Kidney tubule cell (primary cell): Measurements from ENCODE around the gene COL10A1.
"Not testable (repeated sequence)": the region's sequence is repeated elsewhere in the genome, so short reads cannot be mapped to it uniquely, and the experiment has no call there.

ENCODE experiments used
- DNase-seq: peaks from one replicate; pipeline ENCODE4 v3.0.0-alpha.2; 2018; ENCODE audit warnings: low spot score

Gene COL10A1

DNA sequence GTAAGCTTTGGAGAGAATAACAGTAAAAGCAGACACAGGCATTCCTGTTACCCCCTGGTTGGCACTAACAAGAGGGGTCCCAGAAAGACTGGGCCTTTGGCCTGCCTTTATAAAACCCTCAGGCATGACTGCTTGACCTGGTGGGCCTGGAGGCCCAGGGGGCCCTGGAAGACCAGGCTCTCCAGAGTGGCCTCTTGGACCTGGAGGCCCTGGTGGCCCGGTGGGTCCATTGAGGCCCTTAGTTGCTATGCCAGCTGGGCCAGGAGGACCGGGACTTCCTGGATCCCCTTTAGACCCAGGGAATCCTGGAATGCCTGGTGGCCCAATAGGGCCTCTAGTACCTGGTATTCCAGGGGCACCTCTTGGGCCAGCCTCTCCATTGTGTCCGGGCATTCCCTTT, 5.5 kb downstream of the COL10A1 start:
- no peak for DNase-seq

DNA sequence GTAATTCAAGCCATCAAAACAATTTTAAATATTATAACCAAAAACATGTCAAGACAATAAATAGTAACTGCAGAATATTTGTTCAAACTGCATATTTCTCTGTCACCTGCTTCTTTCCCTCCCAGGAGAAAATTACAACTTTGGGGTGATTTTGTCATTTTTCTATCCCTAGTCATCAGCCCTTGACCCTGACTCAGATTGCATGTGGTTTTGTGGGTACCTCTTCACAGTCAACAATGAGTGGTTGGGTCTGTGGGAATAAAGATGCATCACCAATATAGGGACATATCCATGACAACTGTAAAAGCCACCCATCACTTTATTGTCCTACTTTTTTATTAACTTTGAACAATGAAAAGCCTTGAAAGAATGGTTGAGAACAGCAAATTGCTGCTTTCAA, 7.3 kb downstream of the COL10A1 start:
- DNase-seq, result peak; percentile 59

DNA sequence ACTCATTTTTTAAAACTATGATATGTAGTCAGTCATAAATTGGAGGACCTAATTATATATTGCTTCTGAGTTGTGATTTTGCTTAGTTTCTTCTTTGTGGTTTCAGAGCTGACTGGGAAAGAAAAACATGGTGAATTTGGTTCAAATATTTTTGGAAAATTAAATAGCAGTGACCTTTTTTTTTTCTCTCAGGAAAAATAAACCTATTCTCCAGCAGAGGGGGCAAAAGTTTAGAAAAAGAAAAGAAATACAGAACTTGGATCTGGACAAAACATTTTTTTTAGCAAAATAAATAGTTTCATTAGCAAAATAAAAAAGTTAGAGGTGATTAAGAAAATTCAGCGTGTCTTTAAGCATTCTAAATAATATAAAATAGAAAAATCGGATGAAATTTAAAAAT, 10.2 kb downstream of the COL10A1 start:
- no peak for DNase-seq

DNA sequence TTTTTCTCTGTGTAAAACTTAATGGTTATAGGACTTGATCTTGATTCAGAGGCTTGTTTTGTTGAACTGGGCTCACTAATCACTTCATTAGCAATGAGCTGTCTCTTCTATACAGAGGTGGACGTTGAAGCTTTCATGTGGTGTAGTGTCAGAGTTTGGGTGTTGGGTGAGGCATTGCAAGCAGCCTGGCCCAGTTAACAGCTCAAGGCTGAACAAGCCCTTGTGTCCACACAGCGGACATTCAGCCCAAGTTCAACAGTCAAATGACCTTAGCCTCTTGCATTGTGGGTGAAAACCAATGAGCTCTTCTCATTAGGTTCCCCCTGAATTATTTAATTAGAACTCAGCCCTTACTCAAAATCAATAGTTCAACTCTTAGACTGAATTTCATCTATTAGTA, 12.5 kb downstream of the COL10A1 start:
- no peak for DNase-seq

DNA sequence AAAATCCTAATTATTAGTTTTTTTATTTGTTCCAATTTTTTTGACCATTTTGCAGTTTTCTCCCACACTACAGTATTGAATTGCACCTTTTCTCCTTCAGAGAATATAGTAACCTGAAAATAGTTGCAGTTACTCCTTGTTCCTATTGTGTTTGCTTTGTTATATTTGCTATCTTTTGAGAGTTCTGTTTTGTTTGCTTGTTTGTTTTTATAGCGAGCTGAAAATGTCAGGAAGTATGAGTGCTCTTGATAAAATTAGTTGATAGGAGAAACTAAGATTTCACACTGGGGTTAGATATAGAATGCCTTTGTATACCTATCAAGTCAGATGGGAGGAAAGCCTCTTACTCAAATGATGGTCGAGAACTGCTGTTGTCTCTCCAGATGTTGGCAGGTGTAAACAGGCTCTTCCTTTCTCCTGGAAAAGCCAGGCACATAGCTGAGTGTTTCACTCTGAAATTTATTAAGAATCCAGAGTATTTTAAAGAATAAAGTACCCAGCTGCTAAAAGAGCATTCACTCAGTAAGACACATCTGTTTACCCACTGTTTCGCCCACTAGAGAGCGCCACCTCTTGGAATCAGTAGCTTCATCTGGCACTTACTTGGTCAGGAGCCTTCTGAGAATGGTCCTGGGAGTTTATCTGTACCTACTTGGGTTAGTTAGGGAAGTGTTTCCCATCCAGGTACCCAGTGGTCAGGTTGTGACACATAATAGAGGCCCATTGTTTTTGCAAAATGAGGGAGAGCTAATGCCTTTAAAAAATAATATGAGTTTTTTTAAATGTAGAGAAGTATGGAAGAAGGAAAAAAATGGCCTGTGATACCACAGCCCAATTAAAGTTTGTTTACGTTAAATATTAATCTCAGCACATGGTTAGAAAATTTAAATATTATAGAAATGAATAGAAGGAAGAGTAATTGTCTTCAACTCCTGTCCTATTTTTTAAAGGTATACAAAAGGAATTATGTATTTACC, 14.1 kb downstream of the COL10A1 start:
- peak; percentile 57 for DNase-seq

DNA sequence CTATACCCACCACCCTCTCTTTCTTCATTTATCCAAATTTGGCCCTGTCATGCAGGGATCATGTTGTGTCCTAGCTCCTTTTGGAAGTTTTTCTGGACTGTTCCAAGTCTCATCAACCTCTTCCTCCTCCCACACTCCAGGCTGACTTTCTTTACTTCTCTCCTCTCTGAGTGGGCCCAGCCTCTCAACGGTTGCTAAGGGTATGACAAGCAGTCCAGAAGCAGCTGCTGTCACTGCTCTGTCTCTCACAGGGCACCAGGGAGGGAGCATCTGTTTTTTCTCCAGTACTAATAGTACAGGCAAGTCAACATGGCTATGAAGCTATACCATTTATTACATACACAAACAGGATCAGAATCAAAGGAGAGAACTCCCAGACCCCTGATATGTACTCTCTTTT, 17.1 kb downstream of the COL10A1 start:
- no peak for DNase-seq

DNA sequence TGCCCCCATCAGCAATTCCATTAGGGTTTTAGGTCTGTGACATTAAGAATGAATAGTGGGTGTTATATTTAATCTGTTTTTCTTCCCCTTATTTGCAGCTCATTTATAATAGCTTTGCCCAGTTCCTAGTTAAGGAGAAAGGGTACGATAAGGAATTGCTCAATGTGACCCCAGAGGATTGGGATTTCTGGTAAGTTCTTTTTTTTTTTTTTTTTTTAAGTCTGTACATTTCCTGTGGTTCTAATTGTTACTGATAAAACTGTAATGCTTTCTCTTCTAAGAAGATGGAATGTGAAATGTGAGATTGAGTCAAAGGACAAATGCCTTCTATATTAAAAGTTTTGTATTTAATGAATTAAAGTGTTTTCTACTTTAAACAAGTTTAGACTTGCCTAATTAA, 19.8 kb downstream of the COL10A1 start:
- no peak for DNase-seq

DNA sequence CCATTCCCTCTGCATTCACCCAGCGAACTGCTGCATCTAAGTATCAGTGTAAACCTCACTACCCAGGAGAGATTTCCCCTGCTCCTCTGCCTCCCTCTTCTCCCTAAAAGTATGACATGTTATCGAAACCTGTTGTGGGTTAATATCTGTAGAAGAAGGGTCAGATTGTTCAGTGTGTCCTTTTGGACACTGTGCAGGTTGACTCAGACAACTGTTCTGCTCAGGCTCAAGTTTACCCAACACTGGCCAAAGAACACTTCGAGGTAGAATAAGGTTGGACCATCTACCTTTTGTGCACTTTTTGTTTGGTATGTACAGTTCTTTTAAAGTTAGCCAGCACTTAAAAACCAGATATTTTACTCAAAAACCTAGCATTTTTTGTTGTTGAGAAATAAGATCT, 20.7 kb downstream of the COL10A1 start:
- DNase-seq, result no peak

DNA sequence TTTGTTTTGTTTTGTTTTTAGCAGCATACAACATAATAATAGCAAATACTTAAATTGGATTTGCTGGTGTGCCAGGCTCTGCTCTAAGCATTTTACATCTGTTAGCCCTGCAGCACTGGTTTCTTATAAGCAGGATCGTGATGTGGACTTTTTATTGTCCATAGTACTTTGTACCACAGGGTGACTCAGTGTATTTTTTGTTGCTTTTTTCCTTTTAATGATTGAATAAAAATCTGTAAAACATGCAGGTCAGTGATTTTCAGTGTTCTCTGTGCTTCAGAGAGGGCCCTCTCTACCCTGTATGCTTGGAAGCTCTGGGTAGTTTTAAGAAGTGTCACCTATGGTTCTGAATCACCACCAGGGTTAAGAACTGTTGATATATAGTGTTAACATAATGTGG, 21.3 kb downstream of the COL10A1 start:
- DNase-seq, result no peak

DNA sequence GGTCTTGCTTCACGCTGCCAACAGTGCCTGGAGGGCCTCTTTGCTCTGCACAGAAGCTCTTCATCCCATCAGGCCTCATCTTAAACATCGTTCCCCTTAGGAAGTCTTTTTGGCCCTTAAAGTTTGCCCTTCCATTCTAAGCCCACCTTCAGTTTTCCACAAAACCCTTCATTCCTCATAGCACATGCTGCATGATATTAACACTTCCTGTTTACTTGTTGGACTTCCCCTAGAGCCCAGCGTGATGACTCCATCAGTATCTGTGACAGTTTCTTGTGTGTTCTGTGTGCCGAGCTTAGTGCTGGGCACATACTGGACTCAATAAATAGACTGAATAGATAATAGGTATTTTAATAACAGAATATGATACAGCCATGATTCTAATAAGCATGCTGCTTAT, 23.1 kb downstream of the COL10A1 start:
- DNase-seq, result no peak

DNA sequence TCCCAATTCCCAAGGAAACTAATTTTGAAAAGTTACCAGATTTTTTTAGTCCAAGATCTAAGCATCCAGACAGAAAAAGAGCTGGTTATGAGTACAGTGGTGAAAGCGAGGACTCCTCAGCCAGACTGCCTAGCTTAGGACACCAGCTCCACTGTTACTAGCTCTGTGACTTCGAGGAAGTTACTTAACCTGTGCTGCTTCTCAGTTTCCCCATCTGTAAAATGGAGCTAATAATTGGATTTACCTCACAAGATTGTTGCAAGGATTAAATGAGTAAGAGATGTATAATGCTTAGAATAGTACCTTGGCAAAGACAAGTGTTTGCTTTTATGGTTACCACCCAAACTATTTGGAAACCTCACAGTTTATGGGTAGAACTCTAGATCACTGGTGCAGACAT, 24.1 kb downstream of the COL10A1 start:
- no peak for DNase-seq

DNA sequence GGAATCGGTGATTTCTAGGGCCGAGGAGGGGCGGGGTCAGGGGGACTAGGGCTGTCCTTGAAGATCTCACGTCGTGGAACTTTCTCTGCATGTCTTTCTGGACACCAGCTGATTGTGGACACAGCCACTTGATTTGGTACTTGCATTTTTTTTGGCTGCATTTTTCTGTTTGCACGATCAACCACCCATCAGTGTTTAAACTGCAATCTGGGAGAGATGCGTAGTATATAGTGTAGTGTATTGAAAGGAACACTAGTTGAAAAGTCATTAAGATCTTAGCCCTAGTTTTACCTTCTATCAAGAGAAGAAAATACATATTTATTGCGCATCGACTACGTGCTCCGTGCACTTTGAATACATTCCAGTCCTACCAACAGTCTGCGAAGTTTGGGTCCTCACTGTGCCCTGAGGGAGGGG, 24.6 kb downstream of the COL10A1 start:
- DNase-seq, result no peak

DNA sequence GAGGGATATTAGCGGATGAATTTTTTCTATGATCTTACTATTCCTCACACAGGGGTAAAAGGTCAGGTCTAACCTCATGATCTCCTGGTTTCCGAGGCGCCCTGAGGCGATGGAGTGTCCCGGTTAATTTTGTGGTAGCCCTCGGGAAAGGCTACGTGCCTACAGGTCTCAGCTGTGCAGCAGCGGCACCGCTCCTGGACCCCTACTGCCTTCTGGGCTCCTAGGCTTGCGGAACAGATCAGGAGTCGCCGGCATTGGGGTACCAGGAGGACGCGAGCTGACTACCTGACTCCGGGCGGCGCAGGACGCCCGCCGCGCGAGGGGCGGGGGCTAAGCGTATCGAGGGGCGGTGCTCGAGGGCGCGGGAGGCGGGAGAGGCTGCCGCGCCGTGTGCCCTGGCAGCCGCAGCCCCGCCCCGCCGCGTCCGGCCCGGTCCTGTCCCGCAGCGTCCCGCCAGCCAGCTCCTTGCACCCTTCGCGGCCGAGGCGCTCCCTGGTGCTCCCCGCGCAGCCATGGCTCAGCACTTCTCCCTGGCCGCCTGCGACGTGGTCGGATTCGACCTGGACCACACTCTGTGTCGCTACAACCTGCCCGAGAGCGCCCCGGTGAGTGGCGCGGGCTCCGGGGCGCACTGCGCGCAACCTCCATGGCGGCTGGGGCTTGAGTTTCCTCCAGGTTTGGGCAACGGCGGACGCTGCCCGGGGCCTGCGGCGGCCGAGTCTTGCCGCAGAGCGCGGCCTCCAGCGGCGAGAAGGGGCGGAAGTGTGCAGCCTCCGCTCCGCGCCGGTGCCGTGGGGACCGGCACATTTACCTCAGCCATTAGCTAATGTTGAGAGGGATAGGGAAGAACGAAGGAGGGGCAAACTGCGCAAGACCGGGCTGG, 25.3 kb downstream of the COL10A1 start, which contains the start of gene NT5DC1:
Gene NT5DC1 (plus strand): TSS at position 435 of the 883 bp plus-strand sequence. CDS start 78 bp downstream, at position 513.
- DNase-seq, result peak; percentile 88

DNA sequence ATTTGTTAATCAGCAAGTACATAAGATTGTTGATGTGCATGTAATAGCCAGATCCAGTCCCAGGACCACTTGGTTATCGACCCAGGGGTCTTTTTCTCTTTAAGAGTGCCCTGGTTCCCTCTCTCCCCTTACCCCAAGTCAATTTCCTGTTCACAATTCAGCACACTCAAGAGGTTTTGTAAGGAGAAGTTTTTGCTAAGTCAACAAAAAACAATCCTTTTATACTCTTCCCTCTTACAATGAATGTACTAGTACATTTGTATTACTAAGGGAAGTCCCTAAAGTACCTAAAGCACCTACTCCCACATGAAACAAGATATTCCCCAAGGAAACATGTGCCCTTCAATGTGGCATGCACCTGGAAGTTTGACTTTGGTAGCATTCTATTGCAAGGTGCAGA, 26.9 kb downstream of the COL10A1 start:
- DNase-seq, result no peak

DNA sequence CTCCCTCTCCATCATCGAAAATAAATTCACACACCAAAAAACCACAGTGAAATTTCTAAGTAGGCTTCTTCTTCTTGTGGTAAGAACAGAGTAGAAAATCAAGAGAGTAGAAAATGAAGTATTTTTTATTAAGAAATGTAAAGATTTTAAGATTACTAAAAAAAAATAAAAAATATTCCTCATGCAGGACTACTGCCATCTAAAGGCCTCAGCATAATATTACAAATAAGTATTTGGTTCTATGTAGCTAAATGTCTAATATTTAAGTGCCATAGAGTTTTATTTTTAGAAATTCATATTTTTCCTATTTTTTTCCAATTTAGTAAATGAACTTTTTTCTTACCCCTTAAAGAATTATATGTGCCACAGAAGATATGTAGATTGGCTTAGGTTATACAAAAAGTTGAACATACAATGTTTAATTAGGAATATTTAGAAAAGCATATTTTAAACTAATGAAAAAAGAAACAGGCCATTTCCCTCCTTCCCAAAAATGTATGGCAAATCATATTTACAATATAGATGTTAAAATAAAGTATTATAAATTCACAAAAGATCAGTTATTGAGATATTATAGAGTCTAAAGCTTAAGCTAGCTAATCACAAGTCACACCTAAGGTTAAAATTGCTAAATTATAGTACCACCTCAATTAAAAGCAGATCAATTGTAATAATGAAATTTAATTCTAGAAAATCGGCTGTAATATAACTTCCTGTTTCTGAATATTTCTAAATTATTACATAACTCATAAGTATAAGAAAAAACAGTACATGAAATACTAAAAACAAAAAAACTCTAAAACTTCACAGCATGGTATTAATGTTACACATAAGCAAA, 28.7 kb downstream of the COL10A1 start:
- peak; percentile 20 for DNase-seq

DNA sequence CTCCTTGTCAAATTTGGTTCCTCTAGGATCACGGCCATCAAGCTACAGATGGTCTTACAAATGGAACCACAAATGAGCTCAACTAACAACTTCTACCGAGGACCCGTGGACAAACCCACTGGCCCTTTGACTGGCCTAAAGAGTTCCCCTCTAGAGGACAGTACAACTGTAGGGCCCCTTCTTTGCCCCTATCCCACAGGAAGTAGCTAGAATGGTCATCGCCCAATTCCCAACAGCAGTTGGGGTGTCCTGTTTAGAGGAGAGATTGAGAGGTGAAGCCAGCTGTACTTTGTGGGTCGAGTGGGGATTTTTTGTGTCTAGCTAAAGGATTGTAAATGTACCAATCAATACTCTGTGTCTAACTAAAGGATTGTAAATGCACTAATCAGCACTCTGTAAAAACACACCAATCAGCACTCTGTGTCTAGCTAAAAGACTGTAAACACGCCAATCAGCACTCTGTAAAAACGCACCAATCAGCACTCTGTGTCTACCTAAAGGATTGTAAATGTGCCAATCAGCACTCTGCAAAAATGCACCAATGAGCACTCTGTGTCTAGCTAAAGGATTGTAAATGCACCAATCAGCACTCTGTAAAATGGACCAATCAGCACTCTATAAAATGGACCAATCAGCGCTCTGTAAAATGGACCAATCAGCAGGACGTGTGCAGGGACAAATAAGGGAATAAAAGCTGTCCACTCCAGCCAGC, 29.7 kb downstream of the COL10A1 start:
- DNase-seq, result not testable (repeated sequence)

DNA sequence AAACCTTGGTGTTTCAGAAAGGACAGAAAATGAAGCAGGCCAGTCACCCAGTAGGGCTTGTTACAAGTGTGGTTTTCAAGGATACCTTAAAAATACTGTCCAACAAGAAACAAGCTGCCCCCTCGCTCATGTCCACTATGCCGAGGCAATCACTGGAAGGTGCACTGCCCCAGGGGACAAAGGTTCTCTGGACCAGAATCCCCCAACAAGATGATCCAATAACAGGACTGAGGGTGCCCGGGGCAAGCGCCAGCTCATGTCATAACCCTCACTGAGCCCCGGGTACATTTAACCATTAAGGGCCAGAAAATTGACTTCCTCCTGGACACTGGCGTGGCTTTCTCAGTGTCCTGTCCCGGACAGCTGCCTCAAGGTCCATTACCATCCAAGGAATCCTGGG, 31.9 kb downstream of the COL10A1 start:
- no peak for DNase-seq

DNA sequence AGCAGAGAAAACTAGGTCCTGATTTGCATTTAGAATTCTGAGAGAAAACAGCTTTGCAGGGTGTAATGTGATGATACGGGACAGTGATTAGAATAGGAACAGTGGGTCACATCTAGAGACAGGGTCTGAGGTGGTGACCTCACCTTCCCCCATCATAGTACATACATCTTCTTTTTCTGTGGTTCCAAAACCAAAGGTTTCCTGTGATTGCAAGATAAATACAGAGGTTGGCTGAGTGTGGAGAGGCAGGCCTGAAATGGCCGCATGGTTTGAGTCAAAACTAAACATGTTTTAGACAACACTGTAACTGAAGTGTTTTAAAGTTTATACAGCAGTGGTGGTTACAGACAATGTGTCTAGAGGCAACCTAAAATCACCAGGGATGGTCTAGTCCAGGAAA, 35.7 kb downstream of the COL10A1 start:
- DNase-seq, result no peak

DNA sequence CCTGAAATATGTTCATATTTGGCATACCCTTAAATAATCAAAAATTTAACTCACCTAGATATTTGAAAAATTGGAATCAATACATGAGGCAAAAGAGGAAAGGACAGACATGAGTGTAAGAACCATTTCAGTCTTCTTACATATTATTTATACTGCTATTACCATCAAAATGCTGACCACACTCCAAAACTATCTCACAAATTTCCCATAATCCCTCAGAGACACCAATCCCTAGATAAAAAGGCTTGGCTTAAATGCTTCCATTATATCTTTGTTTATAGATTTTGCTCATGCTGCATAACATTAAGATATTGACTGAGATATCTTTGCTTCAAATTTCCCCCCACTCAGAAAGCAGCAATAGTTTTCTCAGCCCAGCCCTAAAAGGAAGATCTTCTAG, 37.0 kb downstream of the COL10A1 start:
- DNase-seq, result no peak

DNA sequence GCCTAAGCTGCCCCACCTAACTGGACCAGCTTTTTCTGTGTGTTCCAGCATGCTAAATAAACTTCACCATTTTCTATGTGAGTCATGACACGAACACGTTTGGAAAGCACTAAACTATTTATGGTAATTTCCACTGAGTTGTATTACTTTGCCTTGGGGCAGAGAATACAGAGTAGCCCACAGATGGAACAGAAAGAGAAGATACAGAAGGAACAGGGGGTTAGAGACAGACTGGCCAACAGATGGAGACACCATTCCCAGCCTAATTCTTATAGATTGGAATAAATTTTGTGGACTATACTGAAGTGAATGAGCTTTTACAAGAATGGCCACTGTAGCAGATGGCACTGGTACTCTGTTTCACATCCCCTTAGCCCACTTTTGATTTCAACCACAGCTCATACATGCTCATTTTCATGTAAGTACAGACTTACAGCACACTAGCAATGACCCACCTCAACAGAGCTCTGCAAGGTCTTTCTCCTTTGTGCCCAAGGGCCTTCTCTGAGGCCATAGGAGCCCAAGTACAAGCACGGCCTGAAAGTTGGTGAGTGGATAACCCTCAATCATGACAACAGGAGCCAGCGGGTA, 38.4 kb downstream of the COL10A1 start:
- peak; percentile 61 for DNase-seq

DNA sequence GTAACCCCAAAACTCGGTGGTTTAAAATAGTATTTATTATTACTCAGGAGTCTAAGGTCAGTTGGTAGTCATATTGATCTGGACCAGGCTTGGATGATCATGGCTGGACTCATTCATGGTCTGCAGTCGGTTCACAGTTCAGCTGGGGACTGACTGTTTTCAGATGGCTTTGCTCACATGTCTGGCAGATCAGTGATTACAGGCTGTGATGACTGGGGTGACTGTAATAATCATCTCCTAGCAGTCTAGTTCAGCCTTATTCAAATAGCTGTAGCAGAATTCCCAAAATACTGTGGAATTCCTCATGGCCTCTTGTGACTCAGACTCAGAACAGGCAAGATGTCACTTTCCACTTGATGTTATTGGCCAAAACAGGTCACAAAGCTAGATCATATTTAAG, 41.6 kb downstream of the COL10A1 start:
- no peak for DNase-seq
